ACC112 (cell line): ENCODE data around the gene SLC25A6.

Source experiments
- H2AFZ ChIP-seq: fragments of 200-600 bp; sonication (generic); one replicate; pipeline ENCODE4 v1.6.0; 2017; ENCODE audit warnings: antibody characterized with exemption, low read length; ENCODE audit not compliant: unreplicated experiment
- H3K27ac ChIP-seq: fragments of 200-600 bp; sonication (generic); 2 replicates; pipeline ENCODE4 v1.5.1; 2014; ENCODE audit warnings: low read depth, mild to moderate bottlenecking, antibody characterized with exemption, low read length, moderate library complexity
- H3K27me3 ChIP-seq: fragments of 200-600 bp; sonication (generic); 2 replicates; pipeline ENCODE4 v1.6.1; 2014; ENCODE audit warnings: mild to moderate bottlenecking, antibody characterized with exemption, low read length, moderate library complexity, mixed read lengths; ENCODE audit not compliant: insufficient read depth
- H3K36me3 ChIP-seq: fragments of 200-600 bp; sonication (generic); 2 replicates; pipeline ENCODE4 v1.6.1; 2016; ENCODE audit warnings: mild to moderate bottlenecking, antibody characterized with exemption, low read length, moderate library complexity, mixed read lengths; ENCODE audit not compliant: insufficient read depth
- H3K4me1 ChIP-seq: fragments of 200-600 bp; sonication (generic); one replicate; pipeline ENCODE4 v1.6.1; 2016; ENCODE audit warnings: low read length, mixed read lengths; ENCODE audit not compliant: insufficient read depth, unreplicated experiment, control insufficient read depth
- H3K4me3 ChIP-seq: fragments of 200-600 bp; sonication (generic); 2 replicates; pipeline ENCODE4 v1.5.1; 2014; ENCODE audit warnings: mild to moderate bottlenecking, low read depth, low read length
- H3K79me2 ChIP-seq: fragments of 200-600 bp; sonication (generic); one replicate; pipeline ENCODE4 v1.6.0; 2016; ENCODE audit warnings: low read length; ENCODE audit not compliant: control insufficient read depth, unreplicated experiment, insufficient read depth

Gene SLC25A6

DNA sequence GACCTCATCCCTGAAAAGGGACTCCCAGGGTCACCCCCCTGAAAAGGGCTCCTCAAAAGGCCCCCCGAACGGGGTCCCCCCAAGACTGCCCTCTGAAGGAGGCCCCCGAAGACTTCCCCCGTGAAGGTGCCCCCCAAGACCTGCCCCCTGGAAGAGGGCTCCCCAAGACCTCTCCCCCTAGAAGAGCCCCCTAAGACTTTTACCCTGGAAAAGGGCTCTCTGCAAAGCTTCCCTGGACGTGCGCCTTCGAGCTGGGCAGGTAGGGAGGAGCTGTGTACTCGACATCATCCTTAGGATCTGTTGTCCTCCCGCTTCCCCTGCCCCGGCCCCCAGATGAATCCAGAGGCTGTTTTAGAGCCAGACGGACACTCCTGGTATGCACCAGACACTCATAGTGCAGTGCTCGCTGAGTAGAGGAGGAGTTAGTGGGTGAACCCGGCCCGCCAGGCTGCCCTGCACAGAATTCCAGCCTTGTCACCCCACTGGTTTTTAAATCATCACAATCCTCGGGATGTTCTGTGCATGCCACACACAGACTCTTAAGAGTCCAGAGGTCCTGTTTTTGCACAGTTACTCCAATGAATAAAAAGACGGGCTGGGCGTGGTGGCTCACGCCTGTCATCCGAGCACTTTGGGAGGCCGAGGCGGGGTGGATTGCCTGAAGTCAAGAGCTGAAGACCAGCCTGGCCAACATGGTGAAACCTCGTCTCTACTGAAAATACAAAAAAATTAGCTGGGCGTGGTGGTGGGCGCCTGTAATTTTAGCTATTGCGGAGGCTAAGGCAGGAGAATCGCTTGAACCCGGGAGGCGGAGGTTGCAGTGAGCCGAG, 5.7 kb upstream of the SLC25A6 start:
- Histone ChIP-seq H3K36me3 (peaks cover 46% of the 10 kb centered on the region; the same call in 1 of the 2 replicates), H3K4me3 (no peak overlapping the region), H3K79me2 (peaks cover 33% of the 10 kb centered on the region), H3K27me3 (no peaks in the 10 kb centered on the region), H2AFZ (no peak overlapping the region), H3K4me1 (peaks cover 22% of the 10 kb centered on the region), H3K27ac (no peak overlapping the region)

DNA sequence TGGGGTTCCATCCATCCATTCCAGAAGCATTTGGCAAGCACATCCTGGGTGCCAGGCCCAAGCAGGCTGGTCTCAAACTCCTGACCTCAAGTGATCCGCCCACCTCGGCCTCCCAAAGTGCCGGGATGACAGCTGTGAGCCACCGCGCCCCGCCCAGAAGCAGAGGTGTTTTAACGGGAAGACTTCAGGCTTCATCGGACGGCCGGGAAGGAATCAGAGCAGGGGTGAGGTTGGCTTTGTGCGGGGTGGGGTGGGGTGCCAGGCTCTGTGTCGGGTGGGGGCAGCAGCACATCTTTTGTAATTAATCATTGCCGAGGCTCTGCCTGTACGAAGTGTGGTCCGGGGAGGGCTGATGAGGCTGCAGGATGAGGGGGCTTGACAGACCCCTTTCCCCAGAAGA, 5.1 kb upstream of the SLC25A6 start:
- peaks cover 36% of the 10 kb centered on the region for H3K79me2 ChIP-seq
- H2AFZ ChIP-seq, result no peak overlapping the region
- H3K27me3 ChIP-seq, result no peaks in the 10 kb centered on the region
- H3K4me1 ChIP-seq, result peaks cover 22% of the 10 kb centered on the region
- H3K36me3 ChIP-seq, result peaks cover 46% of the 10 kb centered on the region; the same call in 1 of the 2 replicates
- no peak overlapping the region for H3K27ac ChIP-seq
- no peak overlapping the region for H3K4me3 ChIP-seq

DNA sequence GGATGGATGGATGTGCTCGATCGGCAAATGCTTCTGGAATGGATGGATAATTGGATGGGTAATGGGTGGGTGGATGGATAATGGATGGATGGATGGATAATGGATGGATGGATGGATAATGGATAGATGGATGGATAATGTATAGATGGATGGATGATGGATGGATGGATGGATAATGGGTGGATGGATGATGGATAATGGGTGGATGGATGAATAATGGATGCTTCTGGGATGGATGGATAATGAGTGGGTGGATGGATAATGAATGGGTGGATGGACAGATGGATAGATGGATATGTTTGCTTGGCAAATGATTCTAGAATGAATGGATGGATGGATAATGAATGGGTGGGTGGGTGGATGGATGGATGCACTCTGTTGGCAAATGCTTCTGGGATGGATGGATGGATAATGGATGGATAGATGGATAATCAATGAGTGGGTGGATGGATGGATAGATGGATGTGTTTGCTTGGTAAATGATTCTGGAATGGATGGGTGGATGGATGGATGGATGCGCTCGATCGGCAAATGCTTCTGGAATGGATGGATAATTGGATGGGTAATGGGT, 3.8 kb upstream of the SLC25A6 start:
- H3K4me3 ChIP-seq, result peak overlapping the region; percentile 100
- H3K36me3 ChIP-seq, result peaks cover 41% of the 10 kb centered on the region
- peaks cover 46% of the 10 kb centered on the region for H3K79me2 ChIP-seq
- peaks cover 23% of the 10 kb centered on the region for H3K4me1 ChIP-seq
- H3K27ac ChIP-seq, result no peak overlapping the region
- H2AFZ ChIP-seq, result no peak overlapping the region
- H3K27me3 ChIP-seq, result no peaks in the 10 kb centered on the region

DNA sequence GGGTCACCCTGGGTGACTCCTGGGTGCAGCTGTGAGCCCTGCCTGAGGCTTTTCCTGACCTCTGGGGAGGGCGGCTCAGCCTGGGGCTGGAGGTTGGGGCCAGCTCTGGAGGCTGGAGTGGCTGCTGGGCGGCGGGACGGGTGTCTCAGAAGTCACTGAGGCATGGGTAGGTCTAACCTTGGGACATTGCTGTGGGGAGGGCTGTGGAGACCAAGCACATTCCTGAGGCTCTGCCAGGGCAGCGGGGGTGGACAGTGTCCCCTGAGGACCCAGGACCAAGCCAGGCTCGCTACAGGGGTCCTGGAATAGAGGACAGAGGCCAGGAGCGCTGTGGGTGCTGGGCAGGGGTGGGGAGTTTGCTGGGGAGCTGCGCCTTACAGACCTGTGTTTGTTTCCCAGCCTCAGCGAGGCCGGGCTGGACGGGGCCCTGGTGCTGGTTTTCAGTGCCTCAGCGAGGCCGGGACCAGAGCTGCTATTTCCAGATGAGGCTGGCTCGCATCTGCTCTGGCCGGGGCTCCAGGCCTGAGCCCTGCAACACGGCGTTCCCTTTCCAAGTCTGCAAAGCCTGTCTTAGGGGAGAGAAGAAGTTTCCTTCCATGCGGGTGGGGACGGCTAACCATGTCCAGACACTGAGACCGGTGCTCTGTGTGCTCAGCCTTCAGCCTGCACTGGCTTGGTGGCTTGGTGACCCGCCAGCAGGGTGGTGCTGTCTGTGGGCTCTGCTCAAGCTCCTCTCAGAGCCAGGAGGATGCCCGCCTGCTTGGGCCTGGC, 3.0 kb upstream of the SLC25A6 start:
- Histone ChIP-seq H3K4me1 (peaks cover 31% of the 10 kb centered on the region), H3K27ac (peak overlapping the region; percentile 43), H3K4me3 (peak overlapping the region; percentile 100), H3K27me3 (no peaks in the 10 kb centered on the region), H3K79me2 (peaks cover 54% of the 10 kb centered on the region), H2AFZ (no peak overlapping the region), H3K36me3 (peaks cover 38% of the 10 kb centered on the region)

DNA sequence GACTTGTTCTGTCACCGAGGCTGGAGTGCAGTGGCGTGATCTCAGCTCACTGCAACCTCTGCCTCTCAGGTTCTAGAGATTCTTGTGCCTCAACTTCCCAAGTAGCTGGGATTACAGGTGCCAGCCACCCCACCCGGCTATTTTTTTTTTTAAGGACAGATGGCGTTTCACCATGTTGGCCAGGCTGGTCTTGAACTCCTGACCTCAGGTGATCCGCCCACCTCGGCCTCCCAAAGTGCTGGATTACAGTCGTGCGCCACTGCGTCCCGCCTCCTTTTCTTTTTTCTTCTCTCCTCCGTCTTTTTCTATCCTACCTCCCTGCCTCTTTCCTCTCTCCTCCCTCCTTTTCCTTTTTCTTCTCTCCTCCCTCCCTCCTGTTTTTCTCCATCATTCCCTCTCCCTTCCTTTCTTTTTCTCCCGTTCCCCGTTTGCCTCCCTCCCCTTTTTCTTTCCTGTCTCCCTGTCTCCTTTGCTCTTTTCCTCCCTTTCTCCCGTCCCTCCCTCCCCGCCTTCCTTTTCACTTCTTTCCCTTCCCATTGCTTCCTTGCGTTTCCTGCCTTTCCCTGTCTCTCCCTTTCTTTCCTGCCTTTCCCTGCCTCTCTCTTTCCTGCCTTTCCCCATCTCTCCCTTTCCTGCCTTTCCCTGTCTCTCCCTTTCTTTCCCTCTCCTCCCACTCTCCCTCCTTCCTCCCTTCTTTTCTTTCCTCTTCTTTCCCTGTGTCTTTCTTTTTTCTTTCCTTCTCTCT, 2.1 kb upstream of the SLC25A6 start:
- Histone ChIP-seq H3K4me3 (peak overlapping the region; percentile 100), H3K36me3 (peaks cover 38% of the 10 kb centered on the region), H3K27me3 (no peaks in the 10 kb centered on the region), H3K27ac (peak overlapping the region; percentile 81), H2AFZ (no peak overlapping the region), H3K4me1 (peaks cover 32% of the 10 kb centered on the region), H3K79me2 (peaks cover 63% of the 10 kb centered on the region)

DNA sequence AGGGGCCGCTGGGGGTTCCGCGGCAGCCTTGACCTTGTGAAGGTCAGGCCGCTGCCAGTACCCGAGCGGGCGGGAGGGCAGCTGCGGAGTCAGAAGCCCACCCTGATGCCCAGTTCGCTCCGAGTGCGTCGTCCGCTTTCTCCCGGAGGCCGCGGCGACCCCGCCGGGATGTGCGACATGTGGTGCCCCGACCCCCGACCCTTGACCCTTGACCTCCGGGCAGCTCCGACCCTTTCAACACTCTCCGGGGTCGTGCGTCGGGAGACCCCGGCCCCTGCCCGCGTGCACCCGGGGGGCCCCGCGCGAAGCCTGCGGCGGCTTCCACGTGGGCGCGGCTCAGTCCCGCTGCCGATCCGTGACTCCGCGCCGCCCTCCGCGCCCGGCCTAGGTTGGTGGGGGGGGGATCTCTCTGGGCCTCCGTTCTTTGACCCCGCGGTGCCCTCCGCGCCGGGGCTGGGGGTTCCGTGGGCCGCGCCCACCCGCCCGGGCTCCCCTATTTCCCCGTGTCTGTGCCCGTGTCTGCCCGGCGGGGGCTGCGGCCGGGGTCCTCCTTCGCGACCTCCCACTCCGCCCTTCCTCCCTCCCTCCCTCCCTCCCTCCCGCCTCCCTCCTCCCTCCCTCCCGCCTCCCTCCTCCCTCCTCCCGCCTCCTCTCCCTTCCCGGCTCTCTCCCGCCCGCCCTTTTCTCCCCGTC, 609 bp upstream of the SLC25A6 start:
- Histone ChIP-seq H3K4me1 (peaks cover 38% of the 10 kb centered on the region), H3K4me3 (peak overlapping the region; percentile 100), H3K79me2 (peaks cover 78% of the 10 kb centered on the region), H3K27ac (peak overlapping the region; percentile 93), H3K36me3 (peaks cover 44% of the 10 kb centered on the region), H3K27me3 (no peaks in the 10 kb centered on the region), H2AFZ (peak overlapping the region; percentile 68)

DNA sequence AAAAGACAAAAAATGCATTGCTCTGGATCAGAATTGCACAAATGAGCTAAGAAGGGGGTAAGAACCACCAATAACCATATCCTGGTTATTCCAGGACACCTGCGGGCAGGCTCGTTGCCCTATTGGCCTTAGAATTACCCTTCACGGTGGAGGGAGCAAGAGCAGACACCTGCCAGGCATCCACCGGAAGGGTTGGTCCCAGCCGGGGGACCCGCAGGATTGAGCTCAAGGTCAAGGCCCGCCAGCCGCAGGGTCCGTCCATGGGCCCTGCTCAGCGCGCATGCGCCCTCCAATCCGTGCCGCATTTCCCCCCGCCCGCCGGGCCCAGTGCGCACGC, 575 bp downstream of the SLC25A6 start:
- H3K79me2 ChIP-seq, result peaks cover 90% of the 10 kb centered on the region
- peaks cover 38% of the 10 kb centered on the region for H3K4me1 ChIP-seq
- no peaks in the 10 kb centered on the region for H3K27me3 ChIP-seq
- no peak overlapping the region for H2AFZ ChIP-seq
- peak overlapping the region; percentile 100 for H3K4me3 ChIP-seq
- peak overlapping the region; percentile 97 for H3K27ac ChIP-seq
- H3K36me3 ChIP-seq, result peaks cover 54% of the 10 kb centered on the region

DNA sequence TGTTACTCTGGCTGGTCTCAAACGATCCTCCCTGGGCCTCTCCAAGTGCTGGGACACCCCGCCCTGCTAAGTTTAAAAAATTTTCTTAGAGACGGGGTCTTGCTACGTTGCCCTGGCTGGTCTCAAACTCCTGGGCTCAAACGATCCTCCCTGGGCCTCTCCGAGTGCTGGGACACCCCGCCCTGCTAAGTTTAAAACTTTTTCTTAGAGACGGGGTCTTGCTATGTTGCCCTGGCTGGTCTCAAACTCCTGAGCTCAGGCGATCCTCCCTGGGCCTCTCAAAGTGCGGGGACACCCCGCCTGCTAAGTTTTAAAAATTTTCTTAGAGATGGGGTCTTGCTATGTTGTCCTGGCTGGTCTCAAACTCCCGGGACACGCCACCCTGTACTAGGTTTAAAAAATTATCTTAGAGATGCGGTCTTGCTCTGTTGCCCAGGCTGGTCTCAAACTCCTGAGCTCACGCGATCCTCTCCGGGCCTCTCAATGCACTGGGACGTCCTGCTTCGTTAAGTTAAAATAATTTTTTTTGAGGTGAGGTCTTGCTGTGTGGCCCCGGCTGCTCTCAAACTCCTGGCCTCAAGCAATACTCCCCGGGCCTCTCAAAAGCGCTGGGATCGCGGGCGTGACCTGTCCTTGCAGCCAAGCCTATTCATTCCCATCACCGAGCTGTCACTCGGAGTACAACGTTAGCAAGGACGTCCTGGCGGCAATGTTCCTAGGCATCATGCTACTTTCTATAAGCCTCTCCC, 1.1 kb downstream of the SLC25A6 start:
- Histone ChIP-seq H3K36me3 (peaks cover 58% of the 10 kb centered on the region), H3K27ac (peak overlapping the region; percentile 97), H2AFZ (no peak overlapping the region), H3K4me3 (peak overlapping the region; percentile 100), H3K4me1 (peaks cover 38% of the 10 kb centered on the region), H3K27me3 (no peaks in the 10 kb centered on the region), H3K79me2 (peaks cover 91% of the 10 kb centered on the region)

DNA sequence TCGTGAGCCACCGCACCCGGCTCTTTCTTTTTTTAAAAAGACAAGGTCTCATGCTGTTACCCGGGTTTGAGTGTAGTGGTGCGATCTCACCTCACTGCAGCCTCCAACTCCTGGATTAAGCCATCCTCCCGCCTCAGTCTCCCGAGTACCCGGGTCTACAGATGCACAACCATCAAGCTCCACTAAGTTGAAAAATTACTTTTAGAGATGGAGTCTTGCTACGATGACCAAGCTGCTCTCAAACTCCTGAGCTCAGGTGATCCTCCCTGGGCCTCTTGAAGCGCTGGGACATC, 2.0 kb downstream of the SLC25A6 start:
- H3K79me2 ChIP-seq, result peaks cover 84% of the 10 kb centered on the region

More for the DNA sequence above, 2.0 kb downstream of the SLC25A6 start:
- peaks cover 58% of the 10 kb centered on the region for H3K36me3 ChIP-seq
- H3K27me3 ChIP-seq, result no peaks in the 10 kb centered on the region
- peak overlapping the region; percentile 100; the same call in 1 of the 2 replicates for H3K4me3 ChIP-seq
- H3K27ac ChIP-seq, result no peak overlapping the region
- H3K4me1 ChIP-seq, result peaks cover 30% of the 10 kb centered on the region
- no peak overlapping the region for H2AFZ ChIP-seq
